LNCAP (cell line): ENCODE data around the gene EZR.

Source experiments
- CTCF ChIP-seq: fragments of 450-650 bp; IDR thresholded peaks from 2 replicates; pipeline ENCODE4 v1.5.1; 2017; ENCODE audit warnings: mild to moderate bottlenecking

Gene EZR

GRCh38 chr6:158830736-158831135, 11.6 kb upstream of the EZR start:
- no peak for TF ChIP-seq CTCF

GRCh38 chr6:158828807-158829206, 9.6 kb upstream of the EZR start:
- TF ChIP-seq CTCF = no peak

GRCh38 chr6:158826819-158827501, 7.8 kb upstream of the EZR start:
- no peak for TF ChIP-seq CTCF

- TF ChIP-seq CTCF = no peak
Measured at GRCh38 chr6:158825951-158826306, 6.8 kb upstream of the EZR start.

- TF ChIP-seq CTCF = no peak
Measured at GRCh38 chr6:158825038-158825950, 6.1 kb upstream of the EZR start.

GRCh38 chr6:158819977-158820622, 932 bp upstream of the EZR start:
- no peak for TF ChIP-seq CTCF

- TF ChIP-seq CTCF = no peak
Measured at GRCh38 chr6:158818581-158819212, 471 bp downstream of the EZR start.
